HK-2 (cell line): Measurements from ENCODE around the gene COX10.

Experiments used
- DNase-seq: peaks from one replicate; pipeline ENCODE4 v3.0.0-alpha.2; 2018; ENCODE audit not compliant: unreplicated experiment

Gene COX10

DNA sequence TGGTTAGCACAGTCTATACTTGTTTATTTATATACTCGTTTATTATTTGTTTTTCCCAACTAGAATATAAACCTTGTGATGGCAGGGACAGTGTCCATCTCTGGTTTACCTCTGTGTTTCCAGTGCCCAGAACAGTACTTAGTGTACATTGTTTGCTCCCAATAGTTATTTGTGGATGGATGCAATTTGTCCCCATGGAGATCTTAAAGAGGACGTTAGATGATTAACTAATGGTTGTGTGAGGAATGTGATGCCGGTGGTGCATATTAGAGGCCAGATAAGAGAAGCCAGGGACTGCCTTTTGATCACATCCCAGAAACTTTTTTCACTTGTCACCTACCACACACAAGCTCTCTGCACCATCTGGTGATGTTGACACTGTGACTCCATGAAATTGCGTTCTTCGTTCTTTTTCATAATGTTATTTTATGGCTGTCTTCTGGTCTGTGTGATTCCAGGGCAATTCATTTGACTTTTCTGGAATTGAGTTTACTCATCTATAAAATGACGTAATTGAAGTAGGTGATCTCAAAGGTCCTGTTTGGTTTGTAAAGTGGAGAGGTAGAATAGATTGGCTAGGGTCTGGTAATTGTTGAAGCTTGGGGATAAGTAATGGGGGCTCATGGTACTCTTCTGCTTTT is 1.2 kb downstream of the COX10 start:
- DNase-seq: no peak

- DNase-seq: no peak
Measured at GRCh38 chr17:14072881-14073280, 3.6 kb downstream of the COX10 start.

DNA sequence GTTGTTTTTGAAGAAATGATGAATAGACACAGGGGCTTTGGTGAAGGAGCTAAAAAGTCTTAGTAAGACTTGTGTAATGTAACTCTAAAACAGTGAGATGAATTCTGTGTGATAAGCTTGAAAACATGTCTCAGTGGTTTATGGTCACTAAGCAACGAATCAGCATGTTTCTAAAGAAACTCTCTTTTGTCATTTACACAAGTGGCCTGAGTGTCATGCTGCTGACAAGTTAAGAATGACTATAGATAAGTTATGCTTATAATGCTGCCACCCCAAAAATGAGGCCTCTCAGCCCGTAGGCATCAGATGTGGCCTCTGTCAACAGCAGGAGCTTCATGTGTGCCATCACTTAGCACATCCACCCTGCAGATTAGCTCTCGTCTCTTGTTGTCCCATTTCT is 8.7 kb downstream of the COX10 start:
- DNase-seq: no peak

DNA sequence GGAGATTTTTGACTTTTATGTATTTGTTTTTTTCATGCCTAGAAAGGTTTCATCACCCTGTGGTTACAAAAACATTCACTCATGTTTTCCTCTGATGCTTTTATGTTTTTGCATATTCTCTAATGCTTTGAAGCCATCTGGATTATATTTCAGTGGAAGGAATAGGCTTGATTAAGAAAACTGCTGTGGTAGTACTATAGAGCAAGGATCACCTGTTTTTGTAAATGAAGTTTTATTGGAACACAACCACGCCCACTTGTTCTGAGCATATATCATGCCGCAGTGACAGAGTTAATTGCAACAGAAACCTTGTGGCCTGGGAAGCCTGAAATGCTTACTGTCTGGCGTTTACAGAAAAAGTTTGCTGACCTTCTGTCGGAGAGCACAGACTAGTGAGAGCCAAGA is 11.5 kb downstream of the COX10 start:
- no peak for DNase-seq

DNA sequence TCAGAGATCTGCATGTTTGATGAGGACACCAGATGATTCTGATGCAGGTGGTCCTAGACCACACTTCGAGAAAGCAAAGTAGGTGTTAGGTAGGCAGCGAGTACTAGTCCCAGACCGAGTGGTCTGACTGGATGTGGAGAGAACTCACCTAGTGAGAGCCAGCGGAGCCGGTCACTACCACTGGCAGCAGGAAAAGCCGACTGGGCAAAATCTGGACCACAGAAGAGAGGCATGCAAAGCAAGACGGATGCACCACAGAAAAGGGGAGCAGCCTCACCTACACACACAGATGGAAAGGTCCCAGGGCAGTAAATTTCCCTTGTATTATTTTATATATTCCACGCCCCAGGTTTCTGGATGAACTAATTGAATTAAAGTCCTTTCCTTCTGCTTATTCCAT is 13.5 kb downstream of the COX10 start:
- DNase-seq: no peak

DNA sequence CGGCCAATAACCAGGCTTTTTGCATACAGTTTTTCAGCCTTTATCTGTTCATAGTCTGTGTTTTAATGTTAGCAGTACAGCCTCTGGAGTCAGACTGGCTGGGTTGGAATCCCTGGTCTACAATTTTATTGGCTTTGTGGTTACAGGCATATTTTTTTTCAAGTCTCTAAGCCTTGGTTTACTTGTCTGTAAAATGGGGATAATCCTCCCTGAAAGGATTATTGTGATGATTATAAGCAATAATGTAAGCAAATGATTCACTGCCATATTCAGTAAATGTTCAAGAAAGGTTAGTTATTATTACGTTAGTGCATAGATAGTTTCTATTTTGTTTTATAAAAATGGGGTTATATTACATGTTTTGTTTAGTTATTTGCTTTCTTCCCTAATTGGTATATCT is 15.7 kb downstream of the COX10 start:
- DNase-seq: no peak

GRCh38 chr17:14086189-14086588 is 16.9 kb downstream of the COX10 start:
- DNase-seq: no peak

DNA sequence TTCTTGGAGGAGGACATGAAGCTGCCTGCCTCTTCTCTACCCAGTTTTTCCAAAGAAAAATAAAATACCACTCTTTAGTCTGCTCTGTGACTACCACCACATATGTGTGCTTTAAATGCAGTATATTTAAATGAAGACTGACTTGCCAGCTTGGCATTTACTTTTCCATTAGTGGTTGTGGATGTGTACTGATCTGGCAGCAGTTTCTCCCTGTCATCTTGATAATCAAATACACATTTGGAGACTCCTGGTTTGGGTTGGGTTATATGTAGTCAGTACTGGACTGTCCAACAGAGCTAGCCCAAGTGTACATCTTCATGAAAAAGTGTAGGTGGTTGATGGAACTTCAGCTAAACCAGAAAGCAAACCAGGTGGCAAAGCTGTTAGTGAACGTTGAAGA is 19.9 kb downstream of the COX10 start:
- no peak for DNase-seq

DNA sequence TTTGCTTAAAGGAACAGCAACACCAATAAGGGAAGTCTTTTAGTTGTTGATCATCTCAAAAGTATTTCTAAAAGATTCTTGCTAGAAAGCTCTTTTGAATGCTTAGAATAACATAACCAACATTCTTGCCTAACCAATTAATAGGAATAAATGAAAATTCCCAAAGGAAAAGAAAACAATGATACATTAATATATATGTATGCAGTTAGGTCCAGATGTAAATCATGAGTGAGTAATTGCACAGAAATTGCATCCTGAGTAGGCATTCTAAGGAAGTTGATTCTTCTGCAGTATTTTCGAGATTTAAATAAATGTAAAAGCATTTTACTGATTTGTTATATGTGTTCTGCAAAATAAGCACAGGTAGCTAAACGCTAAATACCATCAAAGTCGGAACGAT is 22.1 kb downstream of the COX10 start:
- DNase-seq: no peak

GRCh38 chr17:14092808-14093207 is 23.5 kb downstream of the COX10 start:
- no peak for DNase-seq

DNA sequence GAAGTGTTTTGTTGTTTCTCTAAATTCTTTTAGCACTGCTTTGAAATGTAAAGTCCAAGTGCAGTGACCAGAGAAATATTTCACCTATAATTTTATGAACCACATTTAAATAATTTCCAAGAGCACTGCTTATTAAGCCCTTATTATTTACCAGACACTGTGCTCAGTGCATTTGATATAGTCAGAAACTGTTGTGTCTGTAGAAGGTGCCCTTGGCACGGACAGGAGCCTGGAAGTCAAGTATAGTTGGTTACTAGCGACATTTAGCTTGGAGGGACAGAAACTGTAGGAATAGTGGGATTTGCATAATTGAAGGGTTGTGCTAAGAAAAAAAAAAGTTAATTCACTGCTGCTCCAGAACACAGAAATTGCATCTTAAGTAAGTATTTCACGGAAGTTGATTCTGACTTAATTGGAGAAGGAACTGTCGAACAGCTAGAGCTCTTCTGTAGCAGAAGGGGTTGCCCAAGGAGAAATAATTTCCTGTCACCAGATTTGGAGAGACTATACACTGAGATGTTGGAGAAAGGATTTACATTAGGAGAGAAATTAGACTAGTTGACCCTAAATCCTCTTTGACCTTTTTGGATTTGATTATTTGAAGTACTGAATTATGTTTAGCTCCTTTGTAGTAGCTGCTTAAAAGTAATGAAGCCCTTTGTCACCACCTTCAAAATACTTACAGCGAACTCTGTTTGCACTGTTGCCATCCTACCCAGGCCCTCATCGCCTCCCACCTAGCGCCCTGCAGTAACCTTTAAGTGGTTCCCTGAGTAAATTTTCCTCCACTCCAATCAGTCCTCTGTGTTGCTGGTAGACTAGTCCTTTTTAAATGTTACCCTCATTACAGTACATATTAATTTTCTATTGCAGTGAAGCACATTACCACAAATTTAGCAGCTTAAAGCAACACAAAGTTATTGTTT is 25.6 kb downstream of the COX10 start:
- no peak for DNase-seq

GRCh38 chr17:14095631-14096030 is 26.3 kb downstream of the COX10 start:
- DNase-seq: no peak

DNA sequence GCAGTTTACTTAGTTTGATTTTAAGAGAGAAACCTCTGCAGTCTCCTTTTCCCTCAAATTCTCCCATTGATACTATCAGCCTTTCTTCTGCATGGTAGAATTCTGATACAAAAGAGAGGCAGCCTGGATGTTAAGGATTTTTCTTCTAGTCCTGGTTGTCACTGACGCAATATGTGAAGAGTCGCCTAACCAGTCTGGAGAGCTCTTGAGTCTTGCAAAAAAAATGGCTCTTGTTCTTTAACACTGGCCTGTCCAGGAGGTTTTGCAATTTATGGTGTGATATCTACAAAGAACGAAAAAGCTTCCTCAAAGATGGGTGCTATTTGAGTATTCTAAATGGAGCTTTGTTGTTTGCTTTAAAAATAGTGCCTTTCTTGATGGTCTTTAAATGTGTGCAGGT is 28.9 kb downstream of the COX10 start:
- no peak for DNase-seq

GRCh38 chr17:14101976-14102375 is 32.7 kb downstream of the COX10 start:
- no peak for DNase-seq

- DNase-seq: no peak
Measured at GRCh38 chr17:14103836-14104235, 34.5 kb downstream of the COX10 start.

GRCh38 chr17:14104734-14105133 is 35.4 kb downstream of the COX10 start:
- DNase-seq: no peak

DNA sequence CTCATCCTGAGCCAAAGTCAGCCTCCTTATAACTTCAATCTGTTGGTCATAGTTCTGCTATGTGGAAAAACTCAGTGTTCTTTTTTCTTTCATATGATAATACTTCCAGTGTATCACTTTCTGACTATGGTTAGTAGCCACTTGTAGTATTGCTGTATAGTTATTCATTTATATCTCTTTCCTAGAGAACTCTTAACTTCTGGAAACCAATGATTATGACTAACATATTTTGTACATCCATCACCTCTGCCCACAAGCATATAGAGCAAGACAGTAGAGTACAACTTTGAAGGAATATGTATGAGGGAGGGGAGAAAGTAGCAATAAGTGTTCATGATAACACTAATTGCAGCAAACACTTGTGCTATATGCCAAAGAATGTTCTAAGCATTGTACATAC is 38.6 kb downstream of the COX10 start:
- no peak for DNase-seq

DNA sequence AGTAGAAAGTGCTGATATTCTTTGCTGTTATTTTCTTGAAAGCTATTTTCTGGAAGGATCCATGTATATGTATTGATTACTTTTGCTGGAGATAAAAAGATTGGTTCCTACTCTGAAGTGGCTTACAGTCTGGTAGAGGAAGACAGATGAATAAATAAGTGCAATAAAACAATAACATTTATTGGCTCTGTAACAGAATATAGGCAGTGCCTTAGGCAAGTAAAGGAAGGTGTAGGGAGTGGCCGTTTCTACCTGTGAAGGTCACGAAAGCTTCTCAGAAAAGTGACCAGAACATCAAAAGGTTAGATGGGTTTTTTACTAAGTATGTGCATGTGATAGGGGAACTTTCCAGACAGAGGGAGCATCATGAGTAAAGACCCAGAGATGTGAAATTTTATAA is 43.1 kb downstream of the COX10 start:
- DNase-seq: no peak

DNA sequence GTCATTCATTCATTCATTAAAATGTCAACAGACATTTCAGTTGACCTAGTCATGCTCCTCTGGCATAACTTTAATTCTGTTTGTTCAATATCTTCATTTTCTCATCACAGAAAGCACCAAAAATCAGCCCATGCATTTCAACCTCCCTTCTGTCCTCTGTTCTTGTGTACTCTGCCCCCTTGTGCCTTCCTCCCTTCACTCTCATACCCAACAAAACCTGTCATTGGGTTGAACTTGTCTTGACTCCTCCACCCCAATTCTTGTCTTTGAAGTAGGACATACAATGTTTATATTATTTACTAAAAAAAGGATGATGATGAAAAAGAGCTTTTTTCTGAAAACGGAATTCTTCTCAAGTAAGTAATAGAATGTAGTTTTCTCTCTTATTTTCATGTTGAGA is 43.8 kb downstream of the COX10 start:
- DNase-seq: no peak

GRCh38 chr17:14116263-14117024 is 47.1 kb downstream of the COX10 start:
- DNase-seq: no peak

GRCh38 chr17:14118951-14119350 is 49.6 kb downstream of the COX10 start:
- no peak for DNase-seq

DNA sequence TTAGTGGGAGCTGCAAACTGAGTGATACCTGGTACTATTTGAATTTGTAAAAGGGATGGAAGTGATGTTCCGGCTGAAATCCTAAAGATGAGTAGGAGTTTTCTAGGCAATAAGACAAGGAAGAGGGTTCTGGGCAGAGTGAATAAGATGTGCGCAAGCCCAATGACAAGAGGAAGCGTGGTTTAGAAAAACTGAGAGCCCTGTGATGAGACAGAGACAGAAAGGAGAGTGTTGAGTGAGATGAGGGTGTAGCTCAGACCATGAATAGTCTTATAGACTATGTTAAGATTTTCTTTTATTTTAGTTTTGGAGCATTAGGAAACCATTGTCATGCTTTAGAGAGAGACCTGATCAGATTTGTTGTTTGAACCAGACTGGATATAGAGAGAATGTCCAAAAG is 50.2 kb downstream of the COX10 start:
- DNase-seq: no peak

DNA sequence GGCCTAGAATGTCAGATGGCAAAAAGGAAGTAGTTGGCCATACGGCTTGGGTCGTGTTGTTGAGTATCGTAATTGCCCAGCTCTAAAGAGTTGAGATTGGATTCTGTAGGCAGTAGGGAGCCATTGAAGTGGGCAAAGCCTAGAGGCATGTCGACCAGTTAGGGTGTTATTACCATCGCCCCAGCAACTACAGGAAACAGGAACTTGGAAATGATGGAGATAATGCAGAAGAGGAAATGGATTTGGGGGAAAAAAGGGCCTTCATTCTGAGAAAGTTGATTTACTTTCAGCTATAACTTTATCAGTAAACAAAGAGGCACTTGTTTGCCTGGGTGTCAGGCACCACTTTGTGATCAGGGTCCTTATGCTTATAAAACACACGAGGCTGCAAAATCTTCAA is 52.6 kb downstream of the COX10 start:
- DNase-seq: no peak
